CD4-positive, alpha-beta T cell treated with Interleukin-4 for 4 hours (primary cell): ENCODE measurements around the gene RNASE8.
A peak's percentile ranks its signal among the peaks of the same experiment; 100 is the strongest.
"Not testable (repeated sequence)": the region's sequence is repeated elsewhere in the genome, so short reads cannot be mapped to it uniquely, and the experiment has no call there.

Experiments used
- DNase-seq: peaks from one replicate; pipeline ENCODE4 v3.0.0-alpha.2; 2020

Gene RNASE8, protein sequence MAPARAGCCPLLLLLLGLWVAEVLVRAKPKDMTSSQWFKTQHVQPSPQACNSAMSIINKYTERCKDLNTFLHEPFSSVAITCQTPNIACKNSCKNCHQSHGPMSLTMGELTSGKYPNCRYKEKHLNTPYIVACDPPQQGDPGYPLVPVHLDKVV

DNA sequence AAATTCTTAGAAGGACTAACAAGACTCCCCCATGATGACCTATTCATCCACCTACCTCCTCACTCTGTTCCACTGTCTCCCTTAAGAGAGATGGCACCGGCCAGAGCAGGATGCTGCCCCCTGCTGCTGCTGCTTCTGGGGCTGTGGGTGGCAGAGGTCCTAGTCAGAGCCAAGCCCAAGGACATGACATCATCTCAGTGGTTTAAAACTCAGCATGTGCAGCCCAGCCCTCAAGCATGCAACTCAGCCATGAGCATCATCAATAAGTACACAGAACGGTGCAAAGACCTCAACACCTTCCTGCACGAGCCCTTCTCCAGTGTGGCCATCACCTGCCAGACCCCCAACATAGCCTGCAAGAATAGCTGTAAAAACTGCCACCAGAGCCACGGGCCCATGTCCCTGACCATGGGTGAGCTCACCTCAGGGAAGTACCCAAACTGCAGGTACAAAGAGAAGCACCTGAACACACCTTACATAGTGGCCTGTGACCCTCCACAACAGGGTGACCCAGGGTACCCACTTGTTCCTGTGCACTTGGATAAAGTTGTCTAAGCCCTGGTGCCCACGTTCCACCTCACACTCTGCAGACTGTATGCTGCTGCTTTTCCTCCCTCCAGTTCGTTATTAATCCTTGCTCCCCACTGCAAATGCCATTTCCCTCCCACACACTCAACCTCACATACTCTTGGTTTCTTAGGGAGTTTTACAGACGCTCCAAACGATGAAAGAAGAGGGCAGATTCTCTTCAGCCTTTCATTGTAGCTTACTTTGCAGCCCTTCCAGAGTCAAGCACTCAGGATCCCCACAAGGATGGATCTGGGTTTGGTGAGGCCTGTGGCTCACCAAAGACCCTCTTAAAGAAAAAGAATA lies at the start of gene RNASE8:
Gene RNASE8 (plus strand): TSS at position 20 of the 873 bp plus-strand sequence. CDS start 71 bp downstream, at position 91.
- no peak for DNase-seq

DNA sequence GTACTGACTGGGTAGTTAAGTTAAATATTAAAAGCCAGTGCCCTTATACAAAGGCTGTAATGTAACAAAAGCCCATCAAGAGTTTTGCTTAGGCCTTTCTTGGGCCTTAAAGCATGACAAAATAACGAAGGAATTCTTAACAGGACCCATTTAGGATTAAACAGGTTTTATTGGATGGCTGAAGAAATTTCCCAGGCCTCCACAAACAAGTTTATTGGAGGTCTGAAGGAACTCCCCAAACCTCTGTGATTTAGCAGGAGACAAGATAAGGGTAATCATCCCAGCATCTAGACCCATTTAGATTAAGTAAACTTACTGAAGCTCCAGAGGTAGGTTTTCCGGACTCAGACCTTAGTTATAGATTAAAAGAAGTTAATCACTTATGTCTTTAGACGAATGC lies 47.9 kb upstream of the RNASE8 start:
- not testable (repeated sequence) for DNase-seq

DNA sequence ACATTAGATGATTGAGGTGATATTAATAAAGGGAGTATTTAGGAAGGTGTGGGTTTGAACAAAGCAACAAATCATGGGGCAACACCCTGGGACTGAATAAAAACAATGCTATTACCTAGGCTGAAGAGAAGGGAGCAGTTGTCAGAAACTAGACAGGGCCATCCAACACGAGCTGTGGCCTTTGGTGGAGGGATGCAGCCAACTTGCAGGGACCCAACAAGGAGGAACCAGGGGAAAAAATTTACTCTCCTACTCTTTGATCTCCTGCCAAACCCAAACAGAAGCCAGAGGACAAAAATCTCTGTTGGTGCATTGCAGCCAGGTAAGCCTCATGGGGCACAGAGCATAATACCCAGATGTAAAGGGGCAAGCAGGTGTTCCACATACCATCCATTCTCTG lies 46.5 kb upstream of the RNASE8 start:
- no peak for DNase-seq

DNA sequence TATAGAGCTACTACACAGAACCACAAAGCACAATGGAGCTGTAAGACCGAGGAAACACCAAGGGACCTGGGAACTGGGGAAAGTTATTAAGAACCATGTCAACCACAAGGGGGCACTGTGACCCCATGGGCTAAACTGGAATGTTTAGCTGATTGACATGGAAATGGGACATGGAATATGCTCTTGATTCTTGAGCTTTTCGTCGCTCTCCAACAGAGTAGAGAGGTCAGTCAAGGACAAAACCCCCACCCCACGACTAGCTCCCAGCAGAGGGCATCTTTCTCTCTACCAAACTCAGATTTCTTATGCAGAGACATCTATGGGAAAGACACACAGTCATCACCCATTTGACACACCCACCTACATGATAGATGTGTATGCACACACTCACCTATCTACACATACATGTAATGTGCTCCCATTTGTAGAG lies 42.8 kb upstream of the RNASE8 start:
- peak; percentile 78 for DNase-seq

DNA sequence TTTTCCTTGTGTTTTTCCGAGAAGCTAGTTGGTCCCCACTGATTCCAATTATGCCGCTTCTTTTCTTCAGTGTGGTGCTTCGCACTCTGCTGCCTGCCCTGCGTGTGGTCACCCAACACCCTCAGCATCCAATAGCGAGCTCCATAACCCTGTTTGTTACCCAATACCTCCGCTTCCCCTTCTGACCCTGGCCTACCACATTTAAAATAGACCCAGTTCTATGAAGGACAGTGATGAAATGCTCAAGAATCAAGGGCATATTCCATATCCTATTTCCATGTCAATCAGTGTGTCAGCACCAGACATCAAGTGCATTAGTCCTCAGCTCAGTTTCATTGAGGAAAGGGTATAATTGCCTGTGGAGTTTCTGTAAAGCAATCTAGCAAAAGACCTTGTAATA lies 42.3 kb upstream of the RNASE8 start:
- DNase-seq = no peak

DNA sequence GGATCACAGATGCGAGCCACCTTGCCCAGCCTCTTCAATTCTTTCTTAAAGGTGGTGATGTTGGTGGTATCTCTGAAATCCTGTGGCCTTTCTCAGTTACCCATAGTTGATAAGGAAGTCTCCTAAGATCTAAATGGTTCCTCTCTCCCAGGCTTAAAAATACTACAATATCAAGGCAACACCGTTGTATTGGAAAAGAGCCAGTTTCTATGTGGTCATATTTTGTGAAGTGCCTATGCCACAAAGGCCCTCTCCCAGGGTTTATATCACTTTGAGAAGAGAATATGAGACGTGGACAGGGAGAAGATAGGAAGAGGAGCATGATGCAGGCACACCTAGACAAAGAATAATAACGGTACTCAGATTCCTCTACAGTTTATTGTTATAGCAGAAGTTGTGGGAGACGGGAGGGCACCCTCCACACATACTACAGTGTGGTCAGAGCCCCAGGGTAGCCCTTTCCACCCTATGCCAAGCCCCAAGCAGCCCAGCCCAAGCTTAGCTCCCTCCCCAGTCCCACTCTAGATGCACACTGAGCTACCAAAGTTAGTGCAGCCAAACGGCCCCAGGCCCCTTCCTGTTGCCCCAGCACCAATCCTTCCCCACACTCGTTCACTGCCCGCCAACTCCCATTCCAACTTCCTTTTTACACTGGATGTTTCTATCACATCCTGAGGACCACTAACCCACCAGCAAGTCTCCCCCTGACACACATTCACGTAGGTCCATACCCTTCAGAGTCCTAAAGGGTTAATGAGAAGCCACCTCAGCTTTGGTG lies 41.0 kb upstream of the RNASE8 start:
- DNase-seq = no peak

DNA sequence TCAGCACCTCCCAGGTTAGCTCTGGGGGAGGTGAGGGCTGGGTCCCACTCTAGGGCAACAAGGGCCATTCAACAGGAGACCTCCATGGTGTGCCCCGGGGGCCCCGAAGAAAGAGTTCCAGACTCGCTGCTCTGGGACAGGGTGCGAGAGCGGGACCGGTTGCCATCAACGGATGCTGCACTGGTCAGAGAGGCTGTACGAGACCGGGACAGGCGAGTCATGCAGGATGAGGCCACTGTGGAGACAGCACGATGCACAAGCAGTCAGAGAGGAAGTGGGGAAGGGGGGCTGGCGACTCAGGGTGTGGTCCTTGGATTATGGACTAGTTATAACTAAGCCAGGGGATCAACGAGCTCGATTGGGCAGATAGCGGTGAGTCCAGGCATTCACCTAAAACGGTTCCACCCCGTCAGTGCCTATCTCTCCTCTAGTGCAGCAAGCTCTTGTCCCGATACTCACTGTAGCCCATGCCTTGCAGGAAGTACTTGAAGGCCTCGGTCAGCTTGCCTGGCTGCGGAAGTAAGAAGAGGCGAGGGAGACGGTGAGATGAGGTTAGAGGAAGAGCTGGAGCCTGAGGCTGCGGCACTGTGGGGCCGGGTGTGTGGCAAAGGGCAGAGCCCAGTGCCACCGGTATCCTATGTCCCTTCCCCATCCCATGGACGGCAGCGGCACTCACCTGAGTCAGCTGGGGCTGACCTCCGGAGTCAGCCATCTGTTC lies 39.9 kb upstream of the RNASE8 start:
- no peak for DNase-seq

DNA sequence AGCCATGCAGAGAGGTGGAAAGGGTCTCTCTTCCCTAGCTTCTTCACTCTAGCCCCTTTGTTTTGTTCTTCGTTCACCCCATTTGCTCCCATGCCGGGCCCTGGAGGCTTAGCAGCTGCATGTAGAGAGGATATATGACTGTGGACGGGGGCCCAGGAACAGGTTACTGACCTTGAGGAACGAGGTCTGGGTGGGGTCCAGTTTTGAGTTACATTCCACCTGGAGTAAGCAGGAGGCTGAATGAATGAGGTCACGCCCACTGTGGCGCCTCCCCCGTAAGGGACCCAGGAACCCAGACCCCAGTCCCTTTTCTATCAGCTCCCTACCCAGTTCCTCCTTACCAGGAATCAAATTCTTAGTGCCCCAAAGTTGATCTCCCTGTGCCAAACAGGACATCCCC lies 39.3 kb upstream of the RNASE8 start:
- no peak for DNase-seq

DNA sequence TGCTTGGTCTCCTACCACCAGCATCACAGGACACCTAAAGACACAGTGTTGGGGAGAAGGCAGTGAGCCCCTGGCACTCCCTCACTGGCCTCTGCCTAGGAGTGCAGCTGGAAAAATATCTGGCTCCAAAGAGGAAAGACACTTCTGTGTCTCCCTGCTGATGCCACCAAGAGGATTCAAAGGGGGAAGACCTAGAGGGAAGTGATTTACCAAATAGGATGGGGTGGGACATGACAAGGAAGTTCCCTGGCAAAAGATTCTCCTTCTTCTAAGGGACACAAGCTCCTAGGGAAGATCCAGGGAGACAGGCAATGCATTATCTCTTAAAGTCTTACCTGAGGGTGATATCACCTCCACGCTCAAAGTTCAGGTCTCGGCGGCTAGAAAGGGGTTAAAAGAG lies 38.8 kb upstream of the RNASE8 start:
- no peak for DNase-seq

DNA sequence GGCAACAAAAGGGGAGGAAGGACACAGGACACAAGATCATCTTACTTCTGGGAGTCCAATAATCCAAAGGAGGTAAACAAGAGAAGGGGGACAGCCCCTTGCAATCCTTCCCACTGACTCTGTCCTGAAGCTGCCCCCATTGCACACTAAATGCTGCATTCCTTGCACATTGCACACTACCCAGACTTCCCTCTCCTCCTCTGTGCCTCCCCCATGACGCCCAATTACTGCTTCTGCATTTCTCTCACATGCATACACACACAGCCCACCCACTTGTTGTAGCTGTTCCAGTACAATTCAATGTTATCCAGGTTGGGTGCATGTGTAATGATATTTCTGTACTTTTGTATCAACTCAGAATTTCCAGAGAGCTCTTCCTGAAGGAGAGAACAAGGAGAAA lies 38.3 kb upstream of the RNASE8 start:
- DNase-seq = no peak

DNA sequence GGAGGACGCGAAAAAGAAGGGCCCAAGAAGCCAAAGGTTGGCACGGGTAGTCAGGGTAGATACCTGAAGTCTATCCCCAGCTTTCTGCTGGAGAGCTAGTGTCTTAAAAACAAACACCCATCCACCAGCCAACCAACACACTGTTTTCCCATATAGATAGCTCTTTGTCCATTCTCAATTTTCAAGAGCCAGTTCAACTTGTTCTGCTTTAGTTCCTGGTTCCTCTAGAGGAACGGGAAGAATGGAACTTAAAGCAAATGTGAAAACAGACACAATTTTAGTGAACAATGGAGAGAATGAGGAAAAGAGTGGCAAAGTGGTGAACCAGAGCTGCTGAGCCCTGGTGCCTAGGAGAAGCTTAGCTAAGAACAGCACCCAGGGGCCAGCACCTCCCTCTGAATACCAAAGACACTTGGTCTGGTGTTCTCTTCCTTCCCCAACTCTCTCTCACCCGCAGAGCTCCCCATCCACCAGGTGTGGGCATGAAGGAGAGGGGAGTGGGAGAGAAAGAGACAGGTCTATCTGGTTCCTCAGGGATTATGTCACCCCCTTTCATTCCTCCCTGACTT lies 36.6 kb upstream of the RNASE8 start:
- no peak for DNase-seq

DNA sequence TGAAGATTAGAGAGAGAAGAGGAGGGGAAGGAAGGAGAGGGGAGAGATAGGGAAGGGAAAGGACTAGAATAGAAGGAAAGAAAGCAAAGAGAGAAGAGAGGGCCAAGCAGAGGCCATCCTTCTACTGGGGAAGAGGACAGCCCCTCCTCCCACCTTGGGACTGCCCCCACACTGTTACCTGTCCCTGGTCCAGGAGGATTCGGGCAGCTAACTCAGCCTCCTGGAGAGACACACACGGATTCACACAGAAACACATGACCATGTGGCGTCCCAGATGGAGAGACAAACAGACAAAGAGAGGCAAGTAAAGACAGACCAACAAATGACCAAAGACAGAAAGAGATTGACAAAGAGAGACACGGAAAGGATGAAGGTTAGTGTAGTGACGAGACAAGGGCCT lies 34.9 kb upstream of the RNASE8 start:
- no peak for DNase-seq

DNA sequence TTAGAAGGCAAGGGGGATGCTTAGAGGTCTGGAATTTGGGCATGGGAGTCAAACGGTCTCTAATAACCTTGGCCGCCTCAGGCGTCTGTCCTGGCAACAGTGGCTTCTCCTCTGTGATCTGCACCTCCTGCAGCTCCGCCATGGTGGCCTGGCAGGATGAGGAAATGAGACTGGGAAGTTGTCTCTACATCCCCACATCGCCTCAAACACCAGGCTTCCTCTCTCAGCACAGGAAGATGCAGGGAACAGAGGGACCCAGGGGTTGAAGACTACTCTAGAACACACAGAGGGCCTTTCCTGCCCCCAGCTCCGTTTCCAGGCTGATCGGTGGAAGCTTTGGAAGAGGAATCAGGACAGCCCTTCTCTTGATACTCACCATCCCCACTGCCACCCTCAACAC lies 34.4 kb upstream of the RNASE8 start:
- no peak for DNase-seq

DNA sequence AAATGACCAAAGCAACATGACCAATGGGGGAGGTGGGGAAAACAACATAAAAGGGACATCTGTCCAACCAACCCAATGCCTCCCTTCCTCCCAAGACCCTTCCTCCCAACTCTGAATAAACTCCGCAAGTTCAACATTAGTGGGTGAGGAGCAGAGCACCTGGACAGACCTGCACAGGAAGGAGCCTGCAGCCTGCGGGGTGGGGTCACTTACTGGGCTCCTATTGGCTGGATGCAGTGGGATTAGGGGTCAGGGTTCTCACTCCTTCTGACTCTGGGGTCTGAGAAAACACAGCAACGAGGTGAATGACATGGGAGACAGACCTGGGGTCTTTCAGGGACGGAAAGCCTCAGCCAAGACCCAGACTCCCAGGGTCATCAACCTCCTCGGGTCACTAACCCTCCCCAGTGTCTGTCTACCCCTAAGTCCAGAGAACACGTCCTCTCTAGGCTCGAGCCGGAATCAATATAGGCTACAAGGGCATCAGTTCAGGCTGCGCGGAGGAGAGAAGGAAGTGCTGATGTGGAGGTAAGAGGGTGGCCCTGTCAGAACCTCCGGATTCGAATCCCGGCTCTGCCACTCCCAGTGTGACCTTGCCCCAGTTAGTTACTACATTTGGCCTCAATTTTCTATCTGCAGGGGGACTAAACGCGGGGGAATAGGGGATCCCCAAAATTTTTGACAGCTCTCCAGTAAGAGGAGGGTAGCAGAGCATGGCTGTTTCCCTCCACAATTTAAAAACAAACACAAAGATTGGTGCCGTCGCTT lies 33.6 kb upstream of the RNASE8 start:
- no peak for DNase-seq

DNA sequence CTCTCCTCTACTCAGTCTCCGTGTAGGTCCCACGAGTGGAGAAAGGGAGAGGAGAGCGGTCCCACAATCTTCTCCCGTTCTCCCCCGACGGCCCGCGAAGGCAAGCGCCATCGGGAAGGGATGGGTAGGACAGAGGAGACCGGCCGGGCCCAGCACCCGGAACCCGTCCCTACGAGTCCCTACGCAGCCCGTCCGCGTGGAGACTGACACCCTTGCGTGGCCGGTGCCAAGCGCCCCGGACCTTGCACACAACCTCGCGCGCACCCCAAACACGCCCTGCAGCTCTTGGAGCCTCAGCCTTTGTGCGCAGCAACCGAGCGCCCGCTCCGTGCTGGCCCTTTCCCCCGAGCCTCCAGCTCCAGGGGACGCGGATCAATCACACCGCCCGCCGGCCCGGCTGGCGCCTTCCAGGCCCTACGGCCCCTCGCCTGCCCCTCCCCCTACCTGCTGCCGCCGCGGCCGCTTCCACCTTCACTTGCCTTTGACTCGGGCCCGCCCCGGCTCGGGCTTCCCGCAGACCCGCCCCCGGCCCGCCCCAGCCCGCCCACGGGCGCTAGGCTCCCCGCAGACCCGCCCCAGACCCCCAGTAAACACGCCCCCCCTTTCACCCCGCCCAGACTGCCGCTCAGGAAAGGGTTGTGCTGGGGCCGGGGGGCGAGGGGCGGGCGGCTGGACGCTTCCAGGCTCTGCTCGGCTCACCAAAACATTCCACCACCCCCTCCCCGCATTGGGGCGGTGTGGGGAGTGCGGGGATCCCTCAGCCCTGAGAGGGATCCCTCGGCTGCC lies 32.8 kb upstream of the RNASE8 start, which contains the start of gene NDRG2:
Gene NDRG2 (minus strand): TSS at position 477 of the 786 bp plus-strand sequence. CDS start 1,746 bp downstream, outside the sequence.
- peak; percentile 68 for DNase-seq

DNA sequence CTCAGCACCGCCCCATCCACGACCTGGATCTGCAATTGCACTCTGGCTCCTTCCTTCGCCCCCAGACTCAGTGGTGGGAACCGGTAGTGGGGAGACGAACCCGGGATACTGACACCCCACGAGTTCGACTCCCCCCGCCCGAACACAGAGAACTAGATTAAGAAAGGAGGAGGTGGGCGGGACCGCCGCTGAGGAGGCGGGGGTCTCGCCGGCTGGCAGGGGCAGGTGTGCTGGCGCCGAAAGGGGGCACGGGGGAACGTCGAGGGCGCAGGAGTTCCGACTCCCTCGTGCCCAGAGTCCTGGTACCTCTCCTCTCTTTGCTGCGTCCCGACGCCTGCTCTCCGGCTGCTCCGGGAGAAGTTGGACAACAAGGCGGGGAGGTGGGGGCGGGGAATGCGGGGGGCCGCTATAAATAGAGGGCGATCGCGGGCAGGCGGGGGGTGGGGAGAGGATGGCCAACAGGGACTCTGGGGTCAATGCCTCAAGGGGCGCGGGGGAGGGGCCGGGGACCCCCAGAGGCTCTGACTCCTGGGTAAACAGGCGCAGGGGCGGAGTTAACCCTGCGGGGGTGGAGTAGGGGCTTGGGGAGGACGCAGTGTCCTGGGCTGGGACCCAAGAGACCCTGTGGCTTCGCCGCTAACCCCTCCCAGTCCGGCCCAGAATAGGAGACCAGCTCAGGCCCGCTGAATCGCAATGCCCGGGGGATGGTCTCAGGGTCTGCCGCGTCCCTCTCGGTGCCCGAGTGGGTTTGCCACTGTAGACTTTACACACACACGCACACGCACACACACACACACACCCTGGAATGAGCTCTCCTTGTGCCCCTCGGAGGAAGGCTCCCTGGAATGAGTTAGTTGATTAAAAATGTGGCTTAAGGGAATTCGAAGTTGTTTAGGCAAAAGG lies 32.0 kb upstream of the RNASE8 start:
- no peak for DNase-seq

DNA sequence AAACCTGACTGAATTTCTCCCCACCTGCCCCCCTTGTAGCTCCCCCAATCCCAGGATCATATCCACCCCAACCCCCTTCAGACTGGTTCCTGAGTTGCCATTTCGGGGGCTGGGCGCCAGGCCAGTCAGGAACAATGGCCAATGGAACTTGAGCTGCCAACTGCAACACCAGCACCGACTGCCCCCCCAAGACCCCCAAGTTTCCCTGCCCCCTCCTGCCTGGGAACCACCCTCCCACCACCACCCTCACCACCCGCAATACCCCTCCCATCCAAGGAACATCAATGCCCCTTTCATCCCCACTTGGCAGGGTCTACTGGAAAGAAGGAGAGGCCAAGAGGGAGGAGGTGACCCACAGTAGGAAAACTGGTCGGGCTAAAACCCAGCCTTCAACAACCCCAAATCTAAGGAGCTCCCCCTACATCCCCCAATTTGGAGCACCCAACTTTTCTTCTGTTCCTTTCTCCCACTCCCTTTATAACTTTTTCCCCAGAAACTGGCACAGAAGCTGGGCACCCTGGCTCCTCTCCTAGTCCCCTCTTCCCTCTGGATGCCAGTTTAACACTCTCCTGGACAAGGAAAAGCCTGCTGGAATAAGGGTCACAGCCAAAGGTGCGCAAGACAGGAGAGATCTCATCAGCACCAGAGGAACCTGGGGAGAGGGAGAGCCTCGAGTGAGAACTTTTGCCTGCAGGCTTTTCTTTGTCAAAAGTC lies 31.2 kb upstream of the RNASE8 start:
- DNase-seq = no peak

DNA sequence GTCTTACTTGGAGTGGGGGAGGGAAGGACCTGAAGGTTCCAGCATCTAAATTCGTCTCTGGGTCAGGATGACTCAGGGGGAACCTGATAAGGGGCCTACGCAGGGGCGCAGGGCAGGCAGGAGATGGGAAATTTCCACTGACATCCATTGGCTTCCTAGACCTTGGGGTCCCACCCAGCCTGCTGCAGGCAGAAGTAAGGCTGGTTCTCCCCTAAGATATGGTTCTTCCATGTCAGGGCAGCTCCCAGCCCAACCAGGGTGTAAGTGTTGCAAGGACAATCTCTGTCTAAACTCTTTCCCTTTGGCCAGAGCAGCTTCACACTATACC lies 30.7 kb upstream of the RNASE8 start:
- DNase-seq = no peak

DNA sequence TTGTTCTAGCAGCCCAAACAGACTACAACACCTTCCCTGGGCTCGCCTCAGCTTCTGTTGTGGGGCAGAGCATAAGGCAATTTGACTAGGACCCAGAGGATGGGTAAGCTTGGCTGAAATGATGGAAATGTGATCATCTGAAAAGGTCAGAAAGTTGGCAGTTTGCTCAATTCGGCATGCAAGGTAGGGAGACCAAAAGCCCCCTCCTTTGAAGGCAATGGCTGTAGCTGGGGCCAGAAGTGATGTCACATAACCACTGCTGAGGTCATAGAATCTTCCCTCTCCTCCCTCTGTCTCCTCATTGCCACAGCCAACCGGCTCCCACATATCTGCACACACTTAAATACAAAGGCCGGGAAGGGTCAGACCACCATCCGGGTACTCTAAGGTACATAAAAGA lies 27.7 kb upstream of the RNASE8 start, which contains the start of gene TPPP2:
Gene TPPP2 (plus strand): TSS at position 301 of the 400 bp plus-strand sequence. CDS start 365 bp downstream, outside the sequence.
- no peak for DNase-seq
